Vagina (tissue), 2 donors: Measurements from ENCODE around the gene OR4K1. TPM values are rescaled to one million over a fixed set of nuclear protein-coding genes. Genes with fewer than 3 reads are reported as not detected.
"Not testable (repeated sequence)": the region's sequence is repeated elsewhere in the genome, so short reads cannot be mapped to it uniquely, and the experiment has no call there.

ENCODE experiments used
- DNase-seq, 2 donors: peaks; one replicate each; pipeline ENCODE4 v3.0.0-alpha.2; 2017; ENCODE audit errors: extremely low spot score in 2 of 2
- H3K27ac ChIP-seq: fragments of 200-600 bp; sonication (generic); one replicate; pipeline ENCODE4 v1.5.1; 2019
- H3K27me3 ChIP-seq: fragments of 200-600 bp; sonication (generic); one replicate; pipeline ENCODE4 v1.5.1; 2019
- H3K36me3 ChIP-seq, 2 donors: fragments of 200-600 bp; sonication (generic); one replicate each; pipeline ENCODE4 v1.5.1; 2017 to 2019
- H3K4me1 ChIP-seq: fragments of 200-600 bp; sonication (generic); one replicate; pipeline ENCODE4 v1.5.1; 2019
- H3K4me3 ChIP-seq, 2 donors: fragments of 200-600 bp; sonication (generic); 1 replicate in 1 of 2; 2 replicates in 1 of 2; pipeline ENCODE4 v1.5.1; 2016 to 2019
- H3K9me3 ChIP-seq: fragments of 200-600 bp; sonication (generic); one replicate; pipeline ENCODE4 v1.5.1; 2019
- CTCF ChIP-seq, 3 experiments: fragments of 450-650 bp in 2 of 3; fragments of 200-600 bp in 1 of 3; sonication (generic) in 1 of 3; IDR thresholded peaks; one replicate each; pipeline ENCODE4 v1.5.1; 2017 to 2019; ENCODE audit warnings: antibody characterized with exemption in 3 of 3, mild to moderate bottlenecking in 2 of 3, moderate library complexity in 2 of 3
- POLR2A ChIP-seq, 2 donors: fragments of 450-650 bp; IDR thresholded peaks; one replicate each; pipeline ENCODE4 v1.6.1; 2017; ENCODE audit warnings: antibody characterized with exemption in 2 of 2, mild to moderate bottlenecking in 2 of 2, moderate library complexity in 2 of 2
- POLR2AphosphoS5 ChIP-seq, 2 donors: sonication (generic); formaldehyde crosslinking; IDR thresholded peaks; one replicate each; pipeline ENCODE4 v1.9.0; 2017; ENCODE audit warnings: antibody characterized with exemption in 2 of 2, mild to moderate bottlenecking in 2 of 2, low read depth in 1 of 2; ENCODE audit not compliant: insufficient read depth in 1 of 2
- intact Hi-C: fragments of 100-400 bp; cut with DNase I; formaldehyde crosslinking; loops from one replicate; pipeline ENCODE4 v1.15.1; 2023
- total RNA-seq: library from RNA; depleted of rRNA; stranded (reverse); fragments of >200 nt; gene quantifications from one replicate; pipeline ENCODE4 v1.2.3, GENCODE V29; 2016

Gene OR4K1
- total RNA-seq, 1 donor from 2014 or later: not detected

GRCh38 chr14:19941668-19942067 is 11.0 kb downstream of the OR4K1 start:
- Histone ChIP-seq H3K27me3 (no peaks in the 10 kb centered on the region), H3K9me3 (no peaks in the 10 kb centered on the region), H3K36me3 (no peaks in the 10 kb centered on the region), H3K4me3 (no peak overlapping the region), H3K27ac (no peak overlapping the region), H3K4me1 (no peaks in the 10 kb centered on the region)
- intact Hi-C loops: no loop called here
- no peak for DNase-seq
- TF ChIP-seq POLR2A (IDR thresholded peaks at IDR 0.05) (no peak), POLR2AphosphoS5 (IDR thresholded peaks at IDR 0.05; ENCODE audit: insufficient read depth in 1 of 2, low read depth in 1 of 2) (no peak), CTCF (IDR thresholded peaks at IDR 0.05) (no peak)

GRCh38 chr14:19947413-19948090 is 16.8 kb downstream of the OR4K1 start:
- TF ChIP-seq POLR2A (IDR thresholded peaks at IDR 0.05) (no peak), CTCF (IDR thresholded peaks at IDR 0.05) (no peak), POLR2AphosphoS5 (IDR thresholded peaks at IDR 0.05; ENCODE audit: insufficient read depth in 1 of 2, low read depth in 1 of 2) (no peak)
- Histone ChIP-seq H3K27me3 (no peaks in the 10 kb centered on the region), H3K27ac (no peak overlapping the region), H3K36me3 (no peaks in the 10 kb centered on the region), H3K9me3 (no peaks in the 10 kb centered on the region), H3K4me1 (no peaks in the 10 kb centered on the region), H3K4me3 (no peak overlapping the region)
- DNase-seq: no peak
- intact Hi-C loops: no loop called here

- TF ChIP-seq CTCF (IDR thresholded peaks at IDR 0.05) (no peak), POLR2A (IDR thresholded peaks at IDR 0.05) (no peak), POLR2AphosphoS5 (IDR thresholded peaks at IDR 0.05; ENCODE audit: insufficient read depth in 1 of 2, low read depth in 1 of 2) (no peak)
- Histone ChIP-seq H3K36me3 (no peaks in the 10 kb centered on the region), H3K9me3 (no peaks in the 10 kb centered on the region), H3K4me1 (no peaks in the 10 kb centered on the region), H3K27me3 (no peaks in the 10 kb centered on the region), H3K4me3 (no peak overlapping the region), H3K27ac (no peak overlapping the region)
- DNase-seq: no peak
- intact Hi-C loops: no loop called here
These were observed 18.5 kb downstream of the OR4K1 start for GRCh38 chr14:19949218-19949617.

- DNase-seq, H3K4me1 ChIP-seq, intact Hi-C loops, H3K4me3 ChIP-seq, H3K27me3 ChIP-seq, H3K9me3 ChIP-seq, H3K36me3 ChIP-seq, H3K27ac ChIP-seq: not testable (repeated sequence)
These were observed 39.0 kb downstream of the OR4K1 start for GRCh38 chr14:19969735-19970134.

GRCh38 chr14:19974844-19975243 is 44.1 kb downstream of the OR4K1 start:
- Histone ChIP-seq H3K4me1 (no peaks in the 10 kb centered on the region), H3K4me3 (no peak overlapping the region), H3K27me3 (no peaks in the 10 kb centered on the region), H3K36me3 (no peaks in the 10 kb centered on the region), H3K27ac (no peak overlapping the region), H3K9me3 (no peaks in the 10 kb centered on the region)
- TF ChIP-seq POLR2AphosphoS5 (IDR thresholded peaks at IDR 0.05; ENCODE audit: insufficient read depth in 1 of 2, low read depth in 1 of 2) (no peak), POLR2A (IDR thresholded peaks at IDR 0.05) (no peak), CTCF (IDR thresholded peaks at IDR 0.05) (no peak)
- intact Hi-C loops: no loop called here
- no peak for DNase-seq
